Measurements from ENCODE around the gene IDS.

IDS gene

GRCh38 chrX:149473092-149473491 is 32.0 kb downstream of the IDS start:
- no peaks in the 10 kb centered on the region for H3K27me3 Mint-ChIP-seq
- no peak for DNase-seq (ENCODE audit: low spot score in 2 of 2)

GRCh38 chrX:149472625-149473024 is 32.5 kb downstream of the IDS start:
- Mint-ChIP-seq H3K4me3 (no peak overlapping the region), H3K4me1 (peaks cover 2% of the 10 kb centered on the region), H3K36me3 (peaks cover 3% of the 10 kb centered on the region), H3K9me3 (no peaks in the 10 kb centered on the region), H3K27me3 (no peaks in the 10 kb centered on the region), H3K27ac (no peak overlapping the region)
- no peak for ATAC-seq (ENCODE audit: low read depth)
- DNase-seq (ENCODE audit: low spot score in 2 of 2): no peak

More at GRCh38 chrX:149473092-149473491, 32.0 kb downstream of the IDS start:
- H3K36me3 Mint-ChIP-seq: peaks cover 3% of the 10 kb centered on the region
- ATAC-seq (ENCODE audit: low read depth): no peak
- H3K9me3 Mint-ChIP-seq: no peaks in the 10 kb centered on the region
- H3K4me3 Mint-ChIP-seq: no peak overlapping the region
- H3K4me1 Mint-ChIP-seq: peaks cover 2% of the 10 kb centered on the region
- H3K27ac Mint-ChIP-seq: no peak overlapping the region

GRCh38 chrX:149471397-149471796 is 33.7 kb downstream of the IDS start:
- no peak overlapping the region for H3K4me3 Mint-ChIP-seq
- DNase-seq (ENCODE audit: low spot score in 2 of 2) (no peak), ATAC-seq (ENCODE audit: low read depth) (no peak)
- H3K36me3 Mint-ChIP-seq: no peaks in the 10 kb centered on the region
- H3K4me1 Mint-ChIP-seq: peaks cover 2% of the 10 kb centered on the region
- no peaks in the 10 kb centered on the region for H3K9me3 Mint-ChIP-seq
- no peak overlapping the region for H3K27ac Mint-ChIP-seq
- no peaks in the 10 kb centered on the region for H3K27me3 Mint-ChIP-seq

- Mint-ChIP-seq H3K27me3 (peaks cover 2% of the 10 kb centered on the region), H3K4me1 (peaks cover 2% of the 10 kb centered on the region), H3K4me3 (no peak overlapping the region), H3K36me3 (no peaks in the 10 kb centered on the region), H3K9me3 (no peaks in the 10 kb centered on the region), H3K27ac (no peak overlapping the region)
- peak; percentile 42 to 66 for DNase-seq (ENCODE audit: low spot score in 2 of 2)
- peak; percentile 69 for ATAC-seq (ENCODE audit: low read depth)
Observed at GRCh38 chrX:149470955-149471354, 34.2 kb downstream of the IDS start.

- ATAC-seq (ENCODE audit: low read depth): no peak
- no peaks in the 10 kb centered on the region for H3K36me3 Mint-ChIP-seq
- H3K27ac Mint-ChIP-seq: no peak overlapping the region
- H3K4me1 Mint-ChIP-seq: peaks cover 2% of the 10 kb centered on the region
- H3K27me3 Mint-ChIP-seq: peaks cover 6% of the 10 kb centered on the region
- no peaks in the 10 kb centered on the region for H3K9me3 Mint-ChIP-seq
- H3K4me3 Mint-ChIP-seq: no peak overlapping the region
- no peak for DNase-seq (ENCODE audit: low spot score in 2 of 2)
Observed at GRCh38 chrX:149469406-149469805, 35.7 kb downstream of the IDS start.

- no peaks in the 10 kb centered on the region for H3K36me3 Mint-ChIP-seq
- DNase-seq (ENCODE audit: low spot score in 2 of 2): no peak
- no peak overlapping the region for H3K27ac Mint-ChIP-seq
- H3K9me3 Mint-ChIP-seq: no peaks in the 10 kb centered on the region
- ATAC-seq (ENCODE audit: low read depth): no peak
- H3K27me3 Mint-ChIP-seq: peaks cover 6% of the 10 kb centered on the region
- no peaks in the 10 kb centered on the region for H3K4me1 Mint-ChIP-seq
- H3K4me3 Mint-ChIP-seq: no peak overlapping the region
Observed at GRCh38 chrX:149467920-149468319, 37.2 kb downstream of the IDS start.

GRCh38 chrX:149467461-149467860 is 37.6 kb downstream of the IDS start:
- no peak overlapping the region for H3K4me3 Mint-ChIP-seq
- H3K9me3 Mint-ChIP-seq: no peaks in the 10 kb centered on the region
- ATAC-seq (ENCODE audit: low read depth) (no peak), DNase-seq (ENCODE audit: low spot score in 2 of 2) (no peak)
- H3K27me3 Mint-ChIP-seq: peaks cover 6% of the 10 kb centered on the region
- H3K27ac Mint-ChIP-seq: no peak overlapping the region
- H3K36me3 Mint-ChIP-seq: no peaks in the 10 kb centered on the region
- H3K4me1 Mint-ChIP-seq: no peaks in the 10 kb centered on the region

- H3K9me3 Mint-ChIP-seq: no peaks in the 10 kb centered on the region
- no peaks in the 10 kb centered on the region for H3K4me1 Mint-ChIP-seq
- DNase-seq (ENCODE audit: low spot score in 2 of 2): no peak
- no peaks in the 10 kb centered on the region for H3K36me3 Mint-ChIP-seq
- peaks cover 11% of the 10 kb centered on the region for H3K27me3 Mint-ChIP-seq
- ATAC-seq (ENCODE audit: low read depth): no peak
- H3K27ac Mint-ChIP-seq: no peak overlapping the region
- no peak overlapping the region for H3K4me3 Mint-ChIP-seq
Observed at GRCh38 chrX:149462849-149463248, 42.3 kb downstream of the IDS start.

- H3K27ac Mint-ChIP-seq: no peak overlapping the region
- peaks cover 11% of the 10 kb centered on the region for H3K27me3 Mint-ChIP-seq
- H3K36me3 Mint-ChIP-seq: no peaks in the 10 kb centered on the region
Observed at GRCh38 chrX:149461746-149462145, 43.4 kb downstream of the IDS start.

GRCh38 chrX:149458586-149458985 is 46.5 kb downstream of the IDS start:
- Mint-ChIP-seq H3K4me3 (no peak overlapping the region), H3K36me3 (no peaks in the 10 kb centered on the region), H3K27me3 (peaks cover 6% of the 10 kb centered on the region), H3K4me1 (no peaks in the 10 kb centered on the region), H3K27ac (no peak overlapping the region), H3K9me3 (no peaks in the 10 kb centered on the region)
- DNase-seq (ENCODE audit: low spot score in 2 of 2) (no peak), ATAC-seq (ENCODE audit: low read depth) (no peak)

More at GRCh38 chrX:149461746-149462145, 43.4 kb downstream of the IDS start:
- Mint-ChIP-seq H3K4me1 (no peaks in the 10 kb centered on the region), H3K4me3 (no peak overlapping the region), H3K9me3 (no peaks in the 10 kb centered on the region)
- ATAC-seq (ENCODE audit: low read depth) (no peak), DNase-seq (ENCODE audit: low spot score in 2 of 2) (no peak)

GRCh38 chrX:149456476-149457245 is 48.4 kb downstream of the IDS start:
- Mint-ChIP-seq H3K27me3 (peaks cover 6% of the 10 kb centered on the region), H3K4me3 (no peak overlapping the region), H3K9me3 (no peaks in the 10 kb centered on the region), H3K36me3 (no peaks in the 10 kb centered on the region), H3K4me1 (no peaks in the 10 kb centered on the region), H3K27ac (no peak overlapping the region)
- ATAC-seq (ENCODE audit: low read depth) (no peak), DNase-seq (ENCODE audit: low spot score in 2 of 2) (no peak)

- no peak overlapping the region for H3K4me3 Mint-ChIP-seq
- no peak for ATAC-seq (ENCODE audit: low read depth)
- DNase-seq (ENCODE audit: low spot score in 2 of 2): no peak
- no peaks in the 10 kb centered on the region for H3K36me3 Mint-ChIP-seq
- no peaks in the 10 kb centered on the region for H3K4me1 Mint-ChIP-seq
- H3K27ac Mint-ChIP-seq: no peak overlapping the region
- H3K27me3 Mint-ChIP-seq: peaks cover 6% of the 10 kb centered on the region
- H3K9me3 Mint-ChIP-seq: no peaks in the 10 kb centered on the region
Observed at GRCh38 chrX:149455934-149456333, 49.2 kb downstream of the IDS start.

GRCh38 chrX:149453906-149454822 is 50.9 kb downstream of the IDS start:
- peaks cover 7% of the 10 kb centered on the region for H3K9me3 Mint-ChIP-seq
- no peaks in the 10 kb centered on the region for H3K4me1 Mint-ChIP-seq
- ATAC-seq (ENCODE audit: low read depth) (no peak), DNase-seq (ENCODE audit: low spot score in 2 of 2) (no peak)
- no peak overlapping the region for H3K4me3 Mint-ChIP-seq
- no peaks in the 10 kb centered on the region for H3K36me3 Mint-ChIP-seq
- no peak overlapping the region for H3K27ac Mint-ChIP-seq
- peaks cover 2% of the 10 kb centered on the region for H3K27me3 Mint-ChIP-seq

- Mint-ChIP-seq H3K27me3 (peaks cover 2% of the 10 kb centered on the region), H3K4me1 (no peaks in the 10 kb centered on the region), H3K36me3 (no peaks in the 10 kb centered on the region), H3K9me3 (peaks cover 7% of the 10 kb centered on the region), H3K4me3 (no peak overlapping the region), H3K27ac (no peak overlapping the region)
- DNase-seq (ENCODE audit: low spot score in 2 of 2) (no peak), ATAC-seq (ENCODE audit: low read depth) (no peak)
Observed at GRCh38 chrX:149453030-149453429, 52.1 kb downstream of the IDS start.

Data from memory B cell (primary cell).